A673 (cell line): Measurements from ENCODE around the gene RFPL1. TPM values are rescaled to one million over a fixed set of nuclear protein-coding genes. Genes with fewer than 3 reads are reported as not detected.

Experiments
- BruUV-seq: library from RNA; stranded (reverse); fragments of 400-500 nt; replicated peaks from 2 replicates; lab custom pipeline; 2021; lab: Mats Ljungman, UMichigan
- CTCF ChIA-PET: fragments of 300-600 bp; sonication (Branson Sonifier 250); formaldehyde crosslinking; loops from one replicate; lab custom pipeline; 2022; ENCODE audit warnings: antibody characterized with exemption; lab: Charles Lee
- POLR2A ChIA-PET: fragments of 300-600 bp; sonication (Branson Sonifier 250); formaldehyde crosslinking; loops from one replicate; lab custom pipeline; 2022; ENCODE audit warnings: antibody characterized with exemption; ENCODE audit not compliant: low non-redundant PET; lab: Charles Lee
- DNase-seq: peaks from one replicate; pipeline ENCODE4 v3.0.0-alpha.2; 2015; ENCODE audit warnings: low spot score
- H3K27ac ChIP-seq: fragments of 200-600 bp; sonication (generic); 2 replicates; pipeline ENCODE4 v1.5.1; 2016; ENCODE audit warnings: mixed run types, low read depth, mild to moderate bottlenecking, mixed read lengths, antibody characterized with exemption, low read length; ENCODE audit not compliant: poor library complexity, severe bottlenecking
- H3K27me3 ChIP-seq: fragments of 200-600 bp; sonication (generic); replicated peaks from 2 replicates; pipeline ENCODE4 v1.6.1; 2017; ENCODE audit warnings: mixed run types, low read depth, mild to moderate bottlenecking, mixed read lengths, antibody characterized with exemption, low read length; ENCODE audit not compliant: insufficient read depth, poor library complexity
- H3K36me3 ChIP-seq: fragments of 200-600 bp; sonication (generic); 2 replicates; pipeline ENCODE4 v1.6.1; 2016; ENCODE audit warnings: mixed run types, mild to moderate bottlenecking, mixed read lengths, antibody characterized with exemption, low read length; ENCODE audit not compliant: insufficient read depth, poor library complexity, severe bottlenecking
- H3K4me1 ChIP-seq: fragments of 200-600 bp; sonication (generic); 2 replicates; pipeline ENCODE4 v1.6.1; 2017; ENCODE audit warnings: mixed run types, mild to moderate bottlenecking, mixed read lengths, antibody characterized with exemption, low read length; ENCODE audit not compliant: insufficient read depth, poor library complexity, severe bottlenecking
- H3K4me3 ChIP-seq: fragments of 200-600 bp; sonication (generic); 2 replicates; pipeline ENCODE4 v1.5.1; 2016; ENCODE audit warnings: low read depth, mixed run types, mild to moderate bottlenecking, mixed read lengths, low read length; ENCODE audit not compliant: poor library complexity, severe bottlenecking
- H3K9me3 ChIP-seq: fragments of 200-600 bp; sonication (generic); 2 replicates; pipeline ENCODE4 v1.6.1; 2016; ENCODE audit warnings: mixed run types, low read depth, mild to moderate bottlenecking, mixed read lengths, antibody characterized with exemption, low read length; ENCODE audit not compliant: poor library complexity, severe bottlenecking
- CTCF ChIP-seq: fragments of 300-800, 200-600 bp; sonication (generic); conservative IDR thresholded peaks from 2 replicates; pipeline ENCODE4 v1.5.1; 2017; ENCODE audit warnings: low read depth, mild to moderate bottlenecking, antibody characterized with exemption, low read length, moderate library complexity, mixed read lengths
- EZH2 ChIP-seq: fragments of 200-600 bp; sonication (generic); IDR thresholded peaks from 2 replicates; pipeline ENCODE4 v1.6.1; 2017; ENCODE audit warnings: borderline replicate concordance, low read depth, mild to moderate bottlenecking, mixed read lengths, antibody characterized with exemption, low read length; ENCODE audit not compliant: poor library complexity, severe bottlenecking
- intact Hi-C: fragments of 100-400 bp; cut with micrococcal nuclease; formaldehyde crosslinking; loops from one replicate; pipeline ENCODE4 v1.10.0; 2022; ENCODE audit not compliant: unreplicated experiment
- total RNA-seq: library from RNA; stranded (reverse); gene quantifications from 2 replicates; pipeline ENCODE4 v1.2.3, GENCODE V29; 2021

Gene RFPL1
- total RNA-seq, 1 experiment from 2014 or later = not detected

- peak overlapping the region; percentile 39 for H3K4me3 ChIP-seq
Measured at GRCh38 chr22:29480512-29481264, 42.3 kb downstream of the RFPL1 start.

GRCh38 chr22:29481265-29482000 is 43.0 kb downstream of the RFPL1 start:
- ChIA-PET CTCF (no interaction called here), POLR2A (no interaction called here)
- H3K36me3 ChIP-seq = no peaks in the 10 kb centered on the region

More at GRCh38 chr22:29480512-29481264, 42.3 kb downstream of the RFPL1 start:
- no TSS peak for BruUV-seq
- Histone ChIP-seq H3K4me1 (peaks cover 9% of the 10 kb centered on the region), H3K36me3 (no peaks in the 10 kb centered on the region), H3K27me3 (peaks cover 33% of the 10 kb centered on the region), H3K27ac (no peak overlapping the region), H3K9me3 (no peaks in the 10 kb centered on the region)
- ChIA-PET CTCF (no interaction called here), POLR2A (no interaction called here)
- peak; percentile 67 for DNase-seq
- intact Hi-C loops = no loop called here
- TF ChIP-seq CTCF (0 out of 2 replicates have a peak, but pooled peaks have one; percentile 15), EZH2 (no peak)

GRCh38 chr22:29482253-29482652 is 43.9 kb downstream of the RFPL1 start:
- TF ChIP-seq EZH2 (no peak), CTCF (no peak)
- ChIA-PET POLR2A (no interaction called here), CTCF (no interaction called here)
- Histone ChIP-seq H3K27ac (no peak overlapping the region), H3K4me1 (peaks cover 9% of the 10 kb centered on the region), H3K4me3 (no peak overlapping the region), H3K27me3 (peaks cover 33% of the 10 kb centered on the region), H3K9me3 (no peaks in the 10 kb centered on the region), H3K36me3 (no peaks in the 10 kb centered on the region)
- intact Hi-C loops = no loop called here
- DNase-seq = no peak
- no TSS peak for BruUV-seq

More at GRCh38 chr22:29481265-29482000, 43.0 kb downstream of the RFPL1 start:
- intact Hi-C loops = no loop called here
- Histone ChIP-seq H3K4me3 (peak overlapping the region; percentile 39), H3K9me3 (no peaks in the 10 kb centered on the region), H3K4me1 (peaks cover 9% of the 10 kb centered on the region), H3K27ac (no peak overlapping the region), H3K27me3 (peaks cover 33% of the 10 kb centered on the region)
- TSS peak; percentile 57 for BruUV-seq
- TF ChIP-seq EZH2 (no peak), CTCF (no peak)
- DNase-seq = no peak
